Body of pancreas (tissue), 4 donors: ENCODE data around the gene STAB1. TPM values are rescaled to one million over a fixed set of nuclear protein-coding genes. Genes with fewer than 3 reads are reported as not detected.

Source experiments
- ATAC-seq: fragments of 150-250 bp; one replicate; pipeline ENCODE4 v1.9.1; 2016
- DNase-seq, 4 donors: peaks; one replicate each; pipeline ENCODE4 v3.0.0-alpha.2; 2019
- H3K27ac ChIP-seq, 4 donors: fragments of 200-600 bp; sonication (generic); 1 replicate in 3 of 4; 2 replicates in 1 of 4; pipeline versions ENCODE4 v1.5.1 to v1.6.1; 2016 to 2019; ENCODE audit warnings: mild to moderate bottlenecking in 1 of 4, mixed read lengths in 1 of 4, moderate library complexity in 1 of 4
- H3K27me3 ChIP-seq, 2 donors: fragments of 200-600 bp; sonication (generic); one replicate each; pipeline ENCODE4 v1.6.0; 2016; ENCODE audit warnings: mild to moderate bottlenecking in 1 of 2
- H3K36me3 ChIP-seq, 2 donors: fragments of 200-600 bp; sonication (generic); replicated peaks in 1 of 2; 2 replicates each; pipeline ENCODE4 v1.5.1; 2016; ENCODE audit warnings: low read depth in 2 of 2; ENCODE audit not compliant: insufficient read depth in 1 of 2
- H3K4me1 ChIP-seq: fragments of 200-600 bp; sonication (generic); one replicate; pipeline ENCODE4 v1.6.0; 2016
- H3K4me3 ChIP-seq, 2 donors: fragments of 200-600 bp; sonication (generic); 1 replicate in 1 of 2; 2 replicates in 1 of 2; pipeline ENCODE4 v1.5.1; 2016 to 2019
- H3K9me3 ChIP-seq, 3 donors: fragments of 200-600 bp; sonication (generic); 1 replicate in 2 of 3; 2 replicates in 1 of 3; pipeline ENCODE4 v1.5.1; 2016
- CTCF ChIP-seq, 7 experiments: fragments of 450-650 bp in 4 of 7; fragments of 200-600 bp in 3 of 7; sonication (generic) in 3 of 7; IDR thresholded peaks; one replicate each; pipeline ENCODE4 v1.5.1; 2016 to 2019; ENCODE audit warnings: antibody characterized with exemption in 7 of 7
- POLR2A ChIP-seq, 3 donors: fragments of 450-650 bp; IDR thresholded peaks; one replicate each; pipeline ENCODE4 v1.6.1; 2016; ENCODE audit warnings: antibody characterized with exemption in 3 of 3, mild to moderate bottlenecking in 2 of 3
- WGBS, 2 donors: methylation state at CpG; one replicate each; pipeline ENCODE4 v1.1.5; 2017; 5-methylcytosine and 5-hydroxymethylcytosine counted together
- intact Hi-C: fragments of 100-400 bp; cut with DNase I; formaldehyde crosslinking; loops from one replicate; pipeline ENCODE4 v1.15.1; 2023
- total RNA-seq, 2 donors: library from RNA; depleted of rRNA; stranded (reverse); fragments of >200 nt; gene quantifications; one replicate each; pipeline ENCODE4 v1.1.0, GENCODE V29; 2016

Gene STAB1
- total RNA-seq, 2 donors from 2014 or later, result 50.4 to 55.3 TPM

- DNase-seq, result no peak
- Histone ChIP-seq H3K36me3 (no peaks in the 10 kb centered on the region), H3K27me3 (no peaks in the 10 kb centered on the region), H3K27ac (no peak overlapping the region), H3K4me3 (no peak overlapping the region), H3K4me1 (peaks cover 9% of the 10 kb centered on the region), H3K9me3 (no peaks in the 10 kb centered on the region)
- no peak for TF ChIP-seq POLR2A (IDR thresholded peaks at IDR 0.05)
- TF ChIP-seq CTCF (IDR thresholded peaks at IDR 0.05), result no peak
- 87 to 93% methylated on average over 9 to 27 of the region's 27 CpGs for WGBS, 2 donors
- intact Hi-C loops, result no loop called here
- no peak for ATAC-seq
These were observed 11.3 kb downstream of the STAB1 start for GRCh38 chr3:52506266-52506966.

- Histone ChIP-seq H3K4me1 (peaks cover 9% of the 10 kb centered on the region), H3K27me3 (no peaks in the 10 kb centered on the region), H3K36me3 (no peaks in the 10 kb centered on the region), H3K27ac (no peak overlapping the region), H3K9me3 (no peaks in the 10 kb centered on the region), H3K4me3 (no peak overlapping the region)
- ATAC-seq, result no peak
- intact Hi-C loops, result no loop called here
- TF ChIP-seq POLR2A (IDR thresholded peaks at IDR 0.05), result no peak
- no peak for TF ChIP-seq CTCF (IDR thresholded peaks at IDR 0.05)
- DNase-seq, result no peak
- WGBS, 2 donors, result 83 to 97% methylated on average over 5 of the region's 5 CpGs
These were observed 12.2 kb downstream of the STAB1 start for GRCh38 chr3:52507359-52507758.

GRCh38 chr3:52509753-52510328 lies 14.7 kb downstream of the STAB1 start:
- Histone ChIP-seq H3K36me3 (no peaks in the 10 kb centered on the region), H3K4me1 (no peaks in the 10 kb centered on the region), H3K27me3 (no peaks in the 10 kb centered on the region), H3K27ac (no peak overlapping the region), H3K9me3 (no peaks in the 10 kb centered on the region), H3K4me3 (no peak overlapping the region)
- DNase-seq (no peak), ATAC-seq (no peak)
- WGBS, 2 donors, result 79 to 80% methylated on average over 11 to 12 of the region's 12 CpGs
- intact Hi-C loops, result no loop called here
- no peak for TF ChIP-seq POLR2A (IDR thresholded peaks at IDR 0.05)

GRCh38 chr3:52511509-52511908 lies 16.4 kb downstream of the STAB1 start:
- intact Hi-C loops, result no loop called here
- Histone ChIP-seq H3K27ac (no peak overlapping the region), H3K4me1 (no peaks in the 10 kb centered on the region), H3K36me3 (no peaks in the 10 kb centered on the region), H3K4me3 (no peak overlapping the region), H3K9me3 (no peaks in the 10 kb centered on the region), H3K27me3 (no peaks in the 10 kb centered on the region)
- WGBS, 2 donors, result 81 to 87% methylated on average over 7 of the region's 7 CpGs
- ATAC-seq, result no peak
- no peak for TF ChIP-seq CTCF (IDR thresholded peaks at IDR 0.05)
- TF ChIP-seq POLR2A (IDR thresholded peaks at IDR 0.05), result no peak
- no peak for DNase-seq

GRCh38 chr3:52512105-52512504 lies 17.0 kb downstream of the STAB1 start:
- no peaks in the 10 kb centered on the region for H3K27me3 ChIP-seq
- ATAC-seq, result no peak
- intact Hi-C loops, result no loop called here
- H3K4me1 ChIP-seq, result no peaks in the 10 kb centered on the region
- H3K36me3 ChIP-seq, result no peaks in the 10 kb centered on the region
- H3K9me3 ChIP-seq, result no peaks in the 10 kb centered on the region
- TF ChIP-seq CTCF (IDR thresholded peaks at IDR 0.05) (no peak), POLR2A (IDR thresholded peaks at IDR 0.05) (no peak)
- H3K4me3 ChIP-seq, result no peak overlapping the region
- H3K27ac ChIP-seq, result no peak overlapping the region
- 69 to 94% methylated on average over 2 to 8 of the region's 8 CpGs for WGBS, 2 donors
- DNase-seq, result no peak
